ENCODE results near the gene CEP104. TPM values are rescaled to one million over a fixed set of nuclear protein-coding genes. Genes with fewer than 3 reads are reported as not detected.

CEP104 gene
- total and polyA plus RNA-seq, 10 of the 15 experiments (the other 5 are each of a cell fraction or from before 2014, with no cell fraction given), result 7.2 to 34.8 (median 19.3) TPM

DNA sequence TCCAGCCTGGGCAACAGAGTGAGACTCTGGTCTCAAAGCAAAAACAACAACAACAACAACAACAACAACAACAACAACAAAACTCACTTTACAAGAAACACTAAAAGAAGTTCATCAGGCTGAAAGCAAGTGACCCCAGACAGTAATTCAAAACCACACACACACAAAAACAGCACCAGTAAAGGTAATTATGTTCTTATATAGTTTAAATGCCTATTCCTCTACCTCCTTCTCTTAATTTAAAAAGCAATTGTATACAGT is 41.4 kb upstream of the CEP104 start (continued):
- TF ChIP-seq, protein P1, sequence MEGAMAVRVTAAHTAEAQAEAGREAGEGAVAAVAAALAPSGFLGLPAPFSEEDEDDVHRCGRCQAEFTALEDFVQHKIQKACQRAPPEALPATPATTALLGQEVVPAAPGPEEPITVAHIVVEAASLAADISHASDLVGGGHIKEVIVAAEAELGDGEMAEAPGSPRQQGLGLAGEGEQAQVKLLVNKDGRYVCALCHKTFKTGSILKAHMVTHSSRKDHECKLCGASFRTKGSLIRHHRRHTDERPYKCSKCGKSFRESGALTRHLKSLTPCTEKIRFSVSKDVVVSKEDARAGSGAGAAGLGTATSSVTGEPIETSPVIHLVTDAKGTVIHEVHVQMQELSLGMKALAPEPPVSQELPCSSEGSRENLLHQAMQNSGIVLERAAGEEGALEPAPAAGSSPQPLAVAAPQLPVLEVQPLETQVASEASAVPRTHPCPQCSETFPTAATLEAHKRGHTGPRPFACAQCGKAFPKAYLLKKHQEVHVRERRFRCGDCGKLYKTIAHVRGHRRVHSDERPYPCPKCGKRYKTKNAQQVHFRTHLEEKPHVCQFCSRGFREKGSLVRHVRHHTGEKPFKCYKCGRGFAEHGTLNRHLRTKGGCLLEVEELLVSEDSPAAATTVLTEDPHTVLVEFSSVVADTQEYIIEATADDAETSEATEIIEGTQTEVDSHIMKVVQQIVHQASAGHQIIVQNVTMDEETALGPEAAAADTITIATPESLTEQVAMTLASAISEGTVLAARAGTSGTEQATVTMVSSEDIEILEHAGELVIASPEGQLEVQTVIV (IDR thresholded peaks at IDR 0.05; ENCODE audit: borderline replicate concordance, partially characterized antibody), result no peak
- TF ChIP-seq RELB (IDR thresholded peaks at IDR 0.05; ENCODE audit: low read depth), result no peak
- TF ChIP-seq TBL1XR1 (IDR thresholded peaks at IDR 0.05; ENCODE audit: low read depth, low read length), result no peak
- TF ChIP-seq YY1 (IDR thresholded peaks at IDR 0.05; ENCODE audit: low read depth, low read length), result no peak
- TF ChIP-seq BHLHE40 (IDR thresholded peaks at IDR 0.05; ENCODE audit: borderline replicate concordance in 1 of 2, low read depth in 2 of 2, low read length in 1 of 2), result no peak

GRCh38 chr1:3896396-3897000 is 39.5 kb upstream of the CEP104 start:
- Histone ChIP-seq H3K4me1 (ENCODE audit: control insufficient read depth, insufficient read depth, low read length) (peaks cover 7% of the 10 kb centered on the region), H3K27me3 (replicated peaks in 1 of 2; ENCODE audit: control insufficient read depth in 2 of 2, insufficient read depth in 2 of 2, low read length in 1 of 2) (no peaks in the 10 kb centered on the region), H3K4me2 (ENCODE audit: control insufficient read depth, insufficient read depth) (no peak overlapping the region), H4K20me1 (ENCODE audit: control insufficient read depth, insufficient read depth) (no peaks in the 10 kb centered on the region), H3K27ac (ENCODE audit: control insufficient read depth, insufficient read depth) (no peak overlapping the region), H2AFZ (ENCODE audit: control insufficient read depth, low read depth, low read length) (no peak overlapping the region), H3K4me3 (no peak overlapping the region), H3K9me3 (replicated peaks; ENCODE audit: control insufficient read depth, insufficient read depth, low read length) (no peaks in the 10 kb centered on the region; the same call in 2 of the 3 replicates), H3K79me2 (ENCODE audit: control insufficient read depth, insufficient read depth, low read length) (peaks cover 30% of the 10 kb centered on the region), H3K36me3 (ENCODE audit: control insufficient read depth in 2 of 2, insufficient read depth in 2 of 2, low read length in 1 of 2) (peaks cover 0 to under 1% of the 10 kb centered on the region in 2 experiments; a peak in 1 of 4 replicates), H3K9ac (ENCODE audit: control insufficient read depth, insufficient read depth, low read length) (no peak overlapping the region)
- in situ Hi-C loops (cut with MboI) (no loop called here), intact Hi-C loops (cut with micrococcal nuclease; ENCODE audit: unreplicated experiment) (no loop called here)
- CTCF ChIA-PET, result no interaction called here
- SMC1A ChIA-PET (ENCODE audit: uncharacterized antibody, unreplicated experiment), result no interaction called here
- FAIRE-seq, result no peak
- POLR2A ChIA-PET, result no interaction called here
- no TSS peak for BruUV-seq (replicated peaks)
- DNase-seq (ENCODE audit: low read depth, low spot score), result no peak
- 92% methylated on average over 7 of the region's 7 CpGs for WGBS (ENCODE audit: insufficient coverage, insufficient replicate concordance, low lambda C conversion rate, missing lambda C conversion rate)
- TF ChIP-seq, protein P2, sequence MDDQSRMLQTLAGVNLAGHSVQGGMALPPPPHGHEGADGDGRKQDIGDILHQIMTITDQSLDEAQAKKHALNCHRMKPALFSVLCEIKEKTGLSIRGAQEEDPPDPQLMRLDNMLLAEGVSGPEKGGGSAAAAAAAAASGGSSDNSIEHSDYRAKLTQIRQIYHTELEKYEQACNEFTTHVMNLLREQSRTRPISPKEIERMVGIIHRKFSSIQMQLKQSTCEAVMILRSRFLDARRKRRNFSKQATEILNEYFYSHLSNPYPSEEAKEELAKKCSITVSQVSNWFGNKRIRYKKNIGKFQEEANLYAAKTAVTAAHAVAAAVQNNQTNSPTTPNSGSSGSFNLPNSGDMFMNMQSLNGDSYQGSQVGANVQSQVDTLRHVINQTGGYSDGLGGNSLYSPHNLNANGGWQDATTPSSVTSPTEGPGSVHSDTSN (IDR thresholded peaks at IDR 0.05; ENCODE audit: insufficient replicate concordance, low read depth, low read length), result no peak
- TF ChIP-seq NFIC (IDR thresholded peaks at IDR 0.05; ENCODE audit: low read depth, low read length), result no peak
- RAD21 ChIA-PET (ENCODE audit: unreplicated experiment), result no interaction called here
- ATAC-seq, result no peak
